GM23338 (cell line): ENCODE results near the gene CRYL1. TPM values are rescaled to one million over a fixed set of nuclear protein-coding genes. Genes with fewer than 3 reads are reported as not detected.

Experiments
- ATAC-seq: fragments of 200-7000 bp; cut with Tn5 transposase; 3 replicates; pipeline ENCODE4 v1.9.1; 2020
- DNase-seq: peaks from one replicate; pipeline ENCODE4 v3.0.0-alpha.2; 2015; ENCODE audit warnings: low spot score
- H2AFZ ChIP-seq: fragments of 200-600 bp; sonication (generic); 2 replicates; pipeline ENCODE4 v1.8.0; 2016; ENCODE audit warnings: antibody characterized with exemption, mild to moderate bottlenecking, moderate library complexity
- H3F3A ChIP-seq: fragments of 200-600 bp; sonication (generic); replicated peaks from 2 replicates; pipeline ENCODE4 v1.8.0; 2017; ENCODE audit warnings: antibody characterized with exemption, mixed run types, low read depth
- H3K27ac ChIP-seq: fragments of 200-600 bp; sonication (generic); 2 replicates; pipeline ENCODE4 v1.6.1; 2016; ENCODE audit warnings: low read depth
- H3K27me3 ChIP-seq: fragments of 200-600 bp; sonication (generic); 2 replicates; pipeline ENCODE4 v1.8.0; 2016; ENCODE audit warnings: mild to moderate bottlenecking, mixed run types, moderate library complexity; ENCODE audit not compliant: insufficient read depth
- H3K36me3 ChIP-seq: fragments of 200-600 bp; sonication (generic); 2 replicates; pipeline ENCODE4 v1.8.0; 2016; ENCODE audit warnings: mild to moderate bottlenecking; ENCODE audit not compliant: insufficient read depth
- H3K4me1 ChIP-seq: fragments of 200-600 bp; sonication (generic); 2 replicates; pipeline ENCODE4 v1.8.0; 2016; ENCODE audit warnings: mild to moderate bottlenecking, moderate library complexity; ENCODE audit not compliant: insufficient read depth
- H3K4me2 ChIP-seq: fragments of 200-600 bp; sonication (generic); 2 replicates; pipeline ENCODE4 v1.7.1; 2017; ENCODE audit warnings: mixed run types
- H3K4me3 ChIP-seq: fragments of 200-600 bp; sonication (generic); 2 replicates; pipeline ENCODE4 v1.6.1; 2016; ENCODE audit warnings: mixed run types
- H3K79me2 ChIP-seq: fragments of 200-600 bp; sonication (generic); replicated peaks from 2 replicates; pipeline ENCODE4 v1.8.0; 2017; ENCODE audit warnings: mild to moderate bottlenecking; ENCODE audit not compliant: insufficient read depth
- H3K9me2 ChIP-seq: fragments of 200-600 bp; sonication (generic); 2 replicates; pipeline ENCODE4 v1.8.0; 2017; ENCODE audit not compliant: insufficient read depth
- H4K20me1 ChIP-seq: fragments of 200-600 bp; sonication (generic); replicated peaks from 2 replicates; pipeline ENCODE4 v1.8.0; 2017; ENCODE audit warnings: mild to moderate bottlenecking; ENCODE audit not compliant: insufficient read depth
- H3K27ac Mint-ChIP-seq: 2 replicates; pipeline ENCODE4 v1.8.0; 2020; ENCODE audit warnings: inconsistent platforms, mild to moderate bottlenecking, moderate library complexity, mixed read lengths
- H3K27me3 Mint-ChIP-seq: 3 replicates; pipeline ENCODE4 v1.8.0; 2022; ENCODE audit warnings: low read depth, mild to moderate bottlenecking, moderate library complexity, mixed read lengths, inconsistent platforms; ENCODE audit not compliant: insufficient read depth, poor library complexity
- H3K36me3 Mint-ChIP-seq: 3 replicates; pipeline ENCODE4 v1.8.0; 2021; ENCODE audit warnings: low read depth, mild to moderate bottlenecking, inconsistent platforms, moderate library complexity, mixed read lengths
- H3K4me1 Mint-ChIP-seq: 3 replicates; pipeline ENCODE4 v1.8.0; 2020; ENCODE audit warnings: mild to moderate bottlenecking, inconsistent platforms, mixed read lengths
- H3K4me3 Mint-ChIP-seq: 3 replicates; pipeline ENCODE4 v1.8.0; 2021; ENCODE audit warnings: moderate library complexity, mild to moderate bottlenecking, inconsistent platforms, mixed read lengths
- H3K9me3 Mint-ChIP-seq: 3 replicates; pipeline ENCODE4 v1.8.0; 2020; ENCODE audit warnings: moderate library complexity, mild to moderate bottlenecking, inconsistent platforms, mixed read lengths
- CREB1 ChIP-seq: fragments of 250-450 bp; sonication (Bioruptor Pico); IDR thresholded peaks from 2 replicates; pipeline ENCODE4 v1.5.0; 2020; ENCODE audit warnings: low read depth, mild to moderate bottlenecking, moderate library complexity
- CTCF ChIP-seq, 2 experiments: fragments of 200-600 bp in 1 of 2; sonication (generic) in 1 of 2; conservative IDR thresholded peaks; 2 replicates each; pipeline versions ENCODE4 v1.5.1 to v1.6.1; 2016 to 2017; ENCODE audit warnings: antibody characterized with exemption in 2 of 2, low read depth in 2 of 2, mild to moderate bottlenecking in 2 of 2, moderate library complexity in 1 of 2
- ETS1 ChIP-seq: IDR thresholded peaks from 2 replicates; pipeline ENCODE4 v1.6.1; 2016; ENCODE audit warnings: antibody characterized with exemption
- EZH2 ChIP-seq: fragments of 200-600 bp; sonication (generic); IDR thresholded peaks from one replicate; pipeline ENCODE4 v1.8.0; 2017; ENCODE audit warnings: antibody characterized with exemption, mild to moderate bottlenecking, low read depth; ENCODE audit not compliant: unreplicated experiment
- EZH2phosphoT487 ChIP-seq: fragments of 200-600 bp; sonication (generic); IDR thresholded peaks from one replicate; pipeline ENCODE4 v1.8.1; 2018; ENCODE audit warnings: antibody characterized with exemption; ENCODE audit not compliant: unreplicated experiment
- JUNB ChIP-seq: IDR thresholded peaks from one replicate; pipeline ENCODE4 v1.6.1; 2016; ENCODE audit warnings: antibody characterized with exemption; ENCODE audit not compliant: unreplicated experiment
- NANOG ChIP-seq: IDR thresholded peaks from 2 replicates; pipeline ENCODE4 v1.6.1; 2016; ENCODE audit warnings: antibody characterized with exemption, borderline replicate concordance
- POLR2AphosphoS5 ChIP-seq: IDR thresholded peaks from 2 replicates; pipeline ENCODE4 v1.6.1; 2016; ENCODE audit warnings: antibody characterized with exemption, low read depth
- REST ChIP-seq: IDR thresholded peaks from one replicate; pipeline ENCODE4 v1.6.1; 2018; ENCODE audit warnings: antibody characterized with exemption; ENCODE audit not compliant: unreplicated experiment
- STAT1 ChIP-seq: IDR thresholded peaks from one replicate; pipeline ENCODE4 v1.6.1; 2016; ENCODE audit warnings: antibody characterized with exemption; ENCODE audit not compliant: unreplicated experiment
- ZNF114 ChIP-seq: fragments of 250-450 bp; sonication (Bioruptor Pico); IDR thresholded peaks from 2 replicates; pipeline ENCODE4 v1.5.0; 2020; ENCODE audit warnings: mild to moderate bottlenecking, moderate library complexity
- ZNF331 ChIP-seq: fragments of 250-450 bp; sonication (Bioruptor Pico); IDR thresholded peaks from 2 replicates; pipeline ENCODE4 v1.5.0; 2020; ENCODE audit warnings: low read depth, mild to moderate bottlenecking, moderate library complexity
- ZNF462 ChIP-seq: fragments of 250-450 bp; sonication (Bioruptor Pico); IDR thresholded peaks from 2 replicates; pipeline ENCODE4 v1.5.0; 2020; ENCODE audit warnings: mild to moderate bottlenecking, moderate library complexity
- polyA plus RNA-seq: library from polyadenylated mRNA; unstranded; fragments of >200 nt; fragmentation: Nextera tagmentation; extraction: Ambion mirVana; gene quantifications from 2 replicates; pipeline ENCODE4 v1.2.1, GENCODE V29; 2016
- total RNA-seq: library from RNA; depleted of rRNA; stranded (reverse); fragments of >200 nt; shearing (Covaris generic); gene quantifications from 2 replicates; pipeline ENCODE4 v1.2.3, GENCODE V29; 2014

The CRYL1 gene
- total and polyA plus RNA-seq, 2 experiments from 2014 or later = 2.2 to 2.6 TPM

GRCh38 chr13:20371825-20372224 lies 153.8 kb downstream of the CRYL1 start:
- ATAC-seq = no peak
- no peak overlapping the region for H2AFZ ChIP-seq
- no peak overlapping the region for H3K4me3 ChIP-seq
- Mint-ChIP-seq H3K4me1 (peaks cover 5% of the 10 kb centered on the region), H3K9me3 (no peaks in the 10 kb centered on the region), H3K27me3 (no peaks in the 10 kb centered on the region), H3K27ac (no peak overlapping the region), H3K4me3 (no peak overlapping the region), H3K36me3 (no peaks in the 10 kb centered on the region)
- H3K4me2 ChIP-seq = no peak overlapping the region
- H3K4me1 ChIP-seq = peaks cover 5% of the 10 kb centered on the region; the same call in 1 of the 2 replicates
- no peak for TF ChIP-seq POLR2AphosphoS5
- no peak for TF ChIP-seq ZNF462 (CRISPR knock-in tag)
- TF ChIP-seq ETS1 = no peak
- TF ChIP-seq JUNB = no peak
- TF ChIP-seq ZNF331 (CRISPR knock-in tag) = no peak
- TF ChIP-seq STAT1 = no peak
- TF ChIP-seq CTCF (conservative IDR thresholded peaks at IDR 0.05; ENCODE audit: low read depth in 2 of 2) = no peak
- no peak for TF ChIP-seq REST
- no peak for TF ChIP-seq EZH2
- no peak for TF ChIP-seq CREB1 (CRISPR knock-in tag)
- TF ChIP-seq NANOG = no peak
- TF ChIP-seq ZNF114 (CRISPR knock-in tag) = no peak
- no peak for TF ChIP-seq EZH2phosphoT487
- H3K27ac ChIP-seq = no peak overlapping the region
- H4K20me1 ChIP-seq = no peaks in the 10 kb centered on the region
- H3K36me3 ChIP-seq = no peaks in the 10 kb centered on the region
- no peak for DNase-seq
- H3K9me2 ChIP-seq = no peaks in the 10 kb centered on the region
- no peaks in the 10 kb centered on the region for H3K79me2 ChIP-seq
- no peaks in the 10 kb centered on the region for H3K27me3 ChIP-seq
- no peaks in the 10 kb centered on the region for H3F3A ChIP-seq
